Suprapubic skin (tissue), 4 donors: ENCODE data around the gene CLEC4A.

Experiments used
- EP300 ChIP-seq: sonication (generic); formaldehyde crosslinking; IDR thresholded peaks from one replicate; pipeline ENCODE4 v1.6.1; 2017; ENCODE audit warnings: antibody characterized with exemption
- POLR2A ChIP-seq, 2 donors: fragments of 450-650 bp; IDR thresholded peaks; one replicate each; pipeline ENCODE4 v1.6.1; 2017; ENCODE audit warnings: antibody characterized with exemption in 2 of 2, mild to moderate bottlenecking in 2 of 2, moderate library complexity in 2 of 2
- POLR2AphosphoS5 ChIP-seq, 3 donors: sonication (generic); formaldehyde crosslinking; IDR thresholded peaks; one replicate each; pipeline ENCODE4 v1.6.1; 2017; ENCODE audit warnings: antibody characterized with exemption in 3 of 3
- TF ChIP-seq, protein P1 (sequence below), 2 donors: fragments of 200-600 bp in 1 of 2; fragments of 450-650 bp in 1 of 2; sonication (generic) in 1 of 2; IDR thresholded peaks; one replicate each; pipeline ENCODE4 v1.5.1; 2016 to 2019; ENCODE audit warnings: antibody characterized with exemption in 2 of 2, mild to moderate bottlenecking in 1 of 2, moderate library complexity in 1 of 2

DNA sequence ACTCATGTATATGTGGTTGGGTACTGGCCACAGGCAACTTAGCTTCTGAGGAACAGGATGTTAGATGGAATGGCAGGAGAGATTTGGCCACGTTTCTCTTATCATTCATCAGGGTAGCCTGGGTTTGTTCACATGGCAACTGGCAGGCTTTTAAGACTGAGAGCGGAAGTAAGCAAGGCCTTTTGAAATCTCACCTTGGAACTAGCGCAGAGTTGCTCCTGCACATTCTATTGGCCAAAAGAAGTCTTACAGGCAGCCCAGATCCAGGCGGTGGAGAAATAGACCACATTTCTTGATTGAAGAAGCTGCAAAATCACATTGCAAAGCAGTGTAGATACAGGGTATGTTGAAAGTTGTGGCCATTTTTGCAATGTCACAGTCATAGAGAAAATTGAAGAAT lies 3.7 kb downstream of the CLEC4A start:
- TF ChIP-seq EP300 = no peak
- TF ChIP-seq, protein P1, sequence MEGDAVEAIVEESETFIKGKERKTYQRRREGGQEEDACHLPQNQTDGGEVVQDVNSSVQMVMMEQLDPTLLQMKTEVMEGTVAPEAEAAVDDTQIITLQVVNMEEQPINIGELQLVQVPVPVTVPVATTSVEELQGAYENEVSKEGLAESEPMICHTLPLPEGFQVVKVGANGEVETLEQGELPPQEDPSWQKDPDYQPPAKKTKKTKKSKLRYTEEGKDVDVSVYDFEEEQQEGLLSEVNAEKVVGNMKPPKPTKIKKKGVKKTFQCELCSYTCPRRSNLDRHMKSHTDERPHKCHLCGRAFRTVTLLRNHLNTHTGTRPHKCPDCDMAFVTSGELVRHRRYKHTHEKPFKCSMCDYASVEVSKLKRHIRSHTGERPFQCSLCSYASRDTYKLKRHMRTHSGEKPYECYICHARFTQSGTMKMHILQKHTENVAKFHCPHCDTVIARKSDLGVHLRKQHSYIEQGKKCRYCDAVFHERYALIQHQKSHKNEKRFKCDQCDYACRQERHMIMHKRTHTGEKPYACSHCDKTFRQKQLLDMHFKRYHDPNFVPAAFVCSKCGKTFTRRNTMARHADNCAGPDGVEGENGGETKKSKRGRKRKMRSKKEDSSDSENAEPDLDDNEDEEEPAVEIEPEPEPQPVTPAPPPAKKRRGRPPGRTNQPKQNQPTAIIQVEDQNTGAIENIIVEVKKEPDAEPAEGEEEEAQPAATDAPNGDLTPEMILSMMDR (IDR thresholded peaks at IDR 0.05) = no peak
- TF ChIP-seq POLR2A (IDR thresholded peaks at IDR 0.05) = no peak
- TF ChIP-seq POLR2AphosphoS5 (IDR thresholded peaks at IDR 0.05) = no peak
